WTC11 (cell line): ENCODE results near the gene MACROD2. TPM values are rescaled to one million over a fixed set of nuclear protein-coding genes. Genes with fewer than 3 reads are reported as not detected.

ENCODE experiments used
- ATAC-seq: fragments of 200-7000 bp; cut with Tn5 transposase; 2 replicates; pipeline ENCODE4 v1.10.0; 2021; ENCODE audit warnings: mild to moderate bottlenecking, moderate library complexity
- CTCF ChIA-PET: fragments of 300-600 bp; sonication (Branson Sonifier 250); formaldehyde crosslinking; loops from one replicate; lab custom pipeline; 2021; ENCODE audit warnings: antibody characterized with exemption; lab: Charles Lee
- POLR2A ChIA-PET: fragments of 350-600 bp; sonication (Branson Sonifier 250); formaldehyde crosslinking; loops from one replicate; lab custom pipeline; 2021; ENCODE audit warnings: antibody characterized with exemption; lab: Charles Lee
- DNase-seq: peaks from one replicate; pipeline ENCODE4 v3.0.0; 2021; ENCODE audit warnings: low spot score
- H3K27ac Mint-ChIP-seq: 2 replicates; pipeline ENCODE4 v1.8.0; 2021; ENCODE audit warnings: mixed read lengths
- H3K27me3 Mint-ChIP-seq: 2 replicates; pipeline ENCODE4 v1.8.0; 2021; ENCODE audit warnings: low read depth, mild to moderate bottlenecking, moderate library complexity, mixed read lengths
- H3K36me3 Mint-ChIP-seq: 2 replicates; pipeline ENCODE4 v1.8.0; 2021; ENCODE audit warnings: mixed read lengths
- H3K4me1 Mint-ChIP-seq: 2 replicates; pipeline ENCODE4 v1.8.0; 2022; ENCODE audit warnings: mixed read lengths
- H3K4me3 Mint-ChIP-seq: 2 replicates; pipeline ENCODE4 v1.8.0; 2021; ENCODE audit warnings: mild to moderate bottlenecking, moderate library complexity, mixed read lengths
- H3K9me3 Mint-ChIP-seq: 2 replicates; pipeline ENCODE4 v1.8.0; 2021; ENCODE audit warnings: mixed read lengths
- ARID4B ChIP-seq: sonication (generic); formaldehyde crosslinking; IDR thresholded peaks from 2 replicates; pipeline ENCODE4 v1.8.0; 2023; ENCODE audit warnings: missing genetic modification reagents, mild to moderate bottlenecking, borderline replicate concordance
- ATF1 ChIP-seq: sonication (generic); formaldehyde crosslinking; IDR thresholded peaks from 2 replicates; pipeline ENCODE4 v1.8.1; 2023; ENCODE audit warnings: mild to moderate bottlenecking, moderate library complexity, missing genetic modification reagents
- ATF6 ChIP-seq: sonication (generic); formaldehyde crosslinking; IDR thresholded peaks from 2 replicates; pipeline ENCODE4 v1.8.1; 2023; ENCODE audit warnings: mild to moderate bottlenecking, missing genetic modification reagents
- ESRRA ChIP-seq: sonication (generic); formaldehyde crosslinking; IDR thresholded peaks from 2 replicates; pipeline ENCODE4 v1.8.1; 2022; ENCODE audit warnings: mild to moderate bottlenecking, missing genetic modification reagents, borderline replicate concordance
- ETV6 ChIP-seq: sonication (generic); formaldehyde crosslinking; IDR thresholded peaks from 2 replicates; pipeline ENCODE4 v1.8.1; 2022; ENCODE audit warnings: mild to moderate bottlenecking, missing genetic modification reagents
- FOXK1 ChIP-seq: sonication (generic); formaldehyde crosslinking; IDR thresholded peaks from 2 replicates; pipeline ENCODE4 v1.8.0; 2022; ENCODE audit warnings: mild to moderate bottlenecking, moderate library complexity, missing genetic modification reagents
- JUN ChIP-seq: sonication (generic); formaldehyde crosslinking; IDR thresholded peaks from 2 replicates; pipeline ENCODE4 v1.8.0; 2023; ENCODE audit warnings: mild to moderate bottlenecking, missing genetic modification reagents
- NR2C2 ChIP-seq: sonication (generic); formaldehyde crosslinking; IDR thresholded peaks from 2 replicates; pipeline ENCODE4 v1.8.0; 2022; ENCODE audit warnings: mild to moderate bottlenecking, missing genetic modification reagents
- RELA ChIP-seq: sonication (generic); formaldehyde crosslinking; IDR thresholded peaks from 2 replicates; pipeline ENCODE4 v1.8.1; 2022; ENCODE audit warnings: missing genetic modification reagents, mild to moderate bottlenecking, borderline replicate concordance
- RORB ChIP-seq: fragments of 250-450 bp; sonication (Bioruptor Pico); IDR thresholded peaks from 2 replicates; pipeline ENCODE4 v1.9.0; 2021; ENCODE audit warnings: mild to moderate bottlenecking
- TCF7 ChIP-seq: sonication (generic); formaldehyde crosslinking; IDR thresholded peaks from 2 replicates; pipeline ENCODE4 v1.8.0; 2022; ENCODE audit warnings: mild to moderate bottlenecking, low read depth, missing genetic modification reagents, moderate library complexity
- USF1 ChIP-seq: sonication (generic); formaldehyde crosslinking; IDR thresholded peaks from 2 replicates; pipeline ENCODE4 v1.8.0; 2022; ENCODE audit warnings: mild to moderate bottlenecking, missing genetic modification reagents
- ZNF121 ChIP-seq: sonication (generic); formaldehyde crosslinking; IDR thresholded peaks from 2 replicates; pipeline ENCODE4 v1.8.0; 2023; ENCODE audit warnings: missing genetic modification reagents
- ZNF138 ChIP-seq: sonication (generic); formaldehyde crosslinking; conservative IDR thresholded peaks from 2 replicates; pipeline ENCODE4 v1.8.1; 2022; ENCODE audit warnings: mild to moderate bottlenecking, moderate library complexity, missing genetic modification reagents
- ZNF219 ChIP-seq: sonication (generic); formaldehyde crosslinking; IDR thresholded peaks from 2 replicates; pipeline ENCODE4 v1.8.0; 2023; ENCODE audit warnings: missing genetic modification reagents, mild to moderate bottlenecking, borderline replicate concordance
- ZNF512 ChIP-seq: sonication (generic); formaldehyde crosslinking; IDR thresholded peaks from 2 replicates; pipeline ENCODE4 v1.8.1; 2022; ENCODE audit warnings: missing genetic modification reagents, borderline replicate concordance
- ZNF671 ChIP-seq: fragments of 250-450 bp; sonication (Bioruptor Pico); IDR thresholded peaks from 2 replicates; pipeline ENCODE4 v1.8.0; 2021; ENCODE audit warnings: mild to moderate bottlenecking
- ZSCAN18 ChIP-seq: fragments of 250-450 bp; sonication (Bioruptor Pico); IDR thresholded peaks from 2 replicates; pipeline ENCODE4 v2.1.2; 2022; ENCODE audit warnings: mild to moderate bottlenecking, moderate library complexity
- total RNA-seq: library from RNA; stranded (reverse); gene quantifications from 3 replicates; pipeline ENCODE4 v1.2.3, GENCODE V29; 2021

MACROD2 gene
- total RNA-seq, 1 experiment from 2014 or later, result 4.1 TPM

- H3K4me3 Mint-ChIP-seq, result no peak overlapping the region
- no peak for DNase-seq
- POLR2A ChIA-PET, result no interaction called here
- TF ChIP-seq FOXK1 (CRISPR knock-in tag), result no peak
- TF ChIP-seq RORB (CRISPR knock-in tag), result no peak
- no peak for TF ChIP-seq ZNF671
- TF ChIP-seq ATF1 (CRISPR knock-in tag), result no peak
- TF ChIP-seq ETV6, result no peak
- no peak for TF ChIP-seq RELA (CRISPR knock-in tag)
- no peak for TF ChIP-seq NR2C2 (CRISPR knock-in tag)
- no peak for TF ChIP-seq JUN (CRISPR knock-in tag)
- TF ChIP-seq ESRRA (CRISPR knock-in tag), result no peak
- TF ChIP-seq, all 79 proteins: peak for 0
- no peaks in the 10 kb centered on the region for H3K27me3 Mint-ChIP-seq
- no peak for ATAC-seq
- H3K9me3 Mint-ChIP-seq, result no peaks in the 10 kb centered on the region; the same call in 1 of the 2 replicates
- CTCF ChIA-PET, result interaction anchor here (0.6 kb wide), 1 partner anchor 392 kb away, joined by 3 read pairs; no protein-coding TSS in a partner anchor
- no peaks in the 10 kb centered on the region for H3K4me1 Mint-ChIP-seq
- no peaks in the 10 kb centered on the region for H3K36me3 Mint-ChIP-seq
- H3K27ac Mint-ChIP-seq, result no peak overlapping the region
These were observed 2083.0 kb downstream of the MACROD2 start for GRCh38 chr20:16078172-16078898.

- Mint-ChIP-seq H3K27ac (no peak overlapping the region), H3K4me3 (no peak overlapping the region), H3K9me3 (peaks cover 11% of the 10 kb centered on the region), H3K27me3 (no peaks in the 10 kb centered on the region; the same call in 1 of the 2 replicates), H3K4me1 (no peaks in the 10 kb centered on the region), H3K36me3 (0 out of 2 replicates have a peak, but pooled peaks cover 5% of the 10 kb centered on the region)
- ChIA-PET POLR2A (no interaction called here), CTCF (no interaction called here)
- no peak for TF ChIP-seq ZNF121 (CRISPR knock-in tag)
- no peak for TF ChIP-seq ESRRA (CRISPR knock-in tag)
- TF ChIP-seq ATF6 (CRISPR knock-in tag), result no peak
- TF ChIP-seq USF1, result no peak
- no peak for TF ChIP-seq ZNF138
- ATAC-seq, result no peak
- no peak for DNase-seq
These were observed 2086.1 kb downstream of the MACROD2 start for GRCh38 chr20:16081421-16081820.

- no peaks in the 10 kb centered on the region for H3K4me1 Mint-ChIP-seq
- H3K4me3 Mint-ChIP-seq, result no peak overlapping the region
- no peak overlapping the region for H3K27ac Mint-ChIP-seq
- DNase-seq (no peak), ATAC-seq (no peak)
- POLR2A ChIA-PET, result no interaction called here
- H3K36me3 Mint-ChIP-seq, result 0 out of 2 replicates have a peak, but pooled peaks cover 5% of the 10 kb centered on the region
- no peaks in the 10 kb centered on the region; the same call in 1 of the 2 replicates for H3K27me3 Mint-ChIP-seq
- H3K9me3 Mint-ChIP-seq, result peaks cover 18% of the 10 kb centered on the region
- CTCF ChIA-PET, result no interaction called here
- TF ChIP-seq ZNF512 (CRISPR knock-in tag) (no peak), ZNF219 (CRISPR knock-in tag) (no peak), ARID4B (no peak), TCF7 (CRISPR knock-in tag) (no peak), ZSCAN18 (CRISPR knock-in tag) (no peak)
These were observed 2086.8 kb downstream of the MACROD2 start for GRCh38 chr20:16082051-16082550.
